Tracheal epithelial cell (primary cell): Measurements from ENCODE around the gene PRODH. TPM values are rescaled to one million over a fixed set of nuclear protein-coding genes. Genes with fewer than 3 reads are reported as not detected.

Experiments
- total RNA-seq: library from RNA; depleted of rRNA; stranded (reverse); fragments of >200 nt; gene quantifications from 2 replicates; pipeline ENCODE4 v1.2.1, GENCODE V29; 2014

Gene PRODH, protein sequence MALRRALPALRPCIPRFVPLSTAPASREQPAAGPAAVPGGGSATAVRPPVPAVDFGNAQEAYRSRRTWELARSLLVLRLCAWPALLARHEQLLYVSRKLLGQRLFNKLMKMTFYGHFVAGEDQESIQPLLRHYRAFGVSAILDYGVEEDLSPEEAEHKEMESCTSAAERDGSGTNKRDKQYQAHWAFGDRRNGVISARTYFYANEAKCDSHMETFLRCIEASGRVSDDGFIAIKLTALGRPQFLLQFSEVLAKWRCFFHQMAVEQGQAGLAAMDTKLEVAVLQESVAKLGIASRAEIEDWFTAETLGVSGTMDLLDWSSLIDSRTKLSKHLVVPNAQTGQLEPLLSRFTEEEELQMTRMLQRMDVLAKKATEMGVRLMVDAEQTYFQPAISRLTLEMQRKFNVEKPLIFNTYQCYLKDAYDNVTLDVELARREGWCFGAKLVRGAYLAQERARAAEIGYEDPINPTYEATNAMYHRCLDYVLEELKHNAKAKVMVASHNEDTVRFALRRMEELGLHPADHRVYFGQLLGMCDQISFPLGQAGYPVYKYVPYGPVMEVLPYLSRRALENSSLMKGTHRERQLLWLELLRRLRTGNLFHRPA
- 11.6 and 14.7 TPM in 2 replicates for total RNA-seq

DNA sequence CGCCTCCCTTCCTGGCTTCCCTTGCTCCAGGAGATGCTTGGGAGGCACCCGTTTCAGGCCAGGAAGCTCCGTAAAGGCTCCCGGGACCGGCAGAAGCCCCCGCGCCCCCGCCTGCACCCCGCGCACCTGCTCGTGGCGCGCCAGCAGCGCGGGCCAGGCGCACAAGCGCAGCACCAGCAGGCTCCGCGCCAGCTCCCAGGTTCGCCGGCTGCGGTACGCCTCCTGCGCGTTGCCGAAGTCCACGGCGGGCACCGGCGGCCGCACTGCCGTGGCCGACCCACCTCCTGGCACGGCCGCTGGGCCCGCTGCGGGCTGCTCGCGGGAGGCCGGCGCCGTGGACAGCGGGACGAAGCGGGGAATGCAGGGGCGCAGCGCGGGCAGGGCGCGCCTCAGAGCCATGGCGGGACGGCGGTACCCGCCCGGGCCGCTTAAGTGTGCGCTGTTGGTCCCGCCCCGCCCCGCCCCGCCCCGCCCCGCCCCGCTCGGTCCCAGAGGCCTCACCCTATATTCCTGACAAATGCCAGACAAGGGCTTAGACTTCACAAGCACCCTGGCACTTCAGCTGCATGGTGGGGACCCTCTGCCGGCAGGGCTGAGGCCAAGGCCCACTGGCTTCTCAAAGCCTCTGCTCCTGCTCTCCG lies at the start of gene PRODH:
Gene PRODH, minus strand, starts transcription at position 405 of the 641 bp plus-strand sequence. Its CDS starts 6 bp downstream, at position 399.

GRCh38 chr22:18905540-18906409 lies 30.3 kb downstream of the PRODH start, which contains the start of gene DGCR6:
DGCR6 (plus strand) TSS chr22:18906320; CDS start chr22:18906375, 55 bp downstream.

Other genes starting within 250 kb of the PRODH start
- 2.2 and 4.5 TPM in 2 replicates for gene DGCR6, start 30.0 kb downstream of the PRODH start, total RNA-seq
- gene DGCR2, start 186.1 kb upstream of the PRODH start, total RNA-seq, result 56.1 and 72.9 TPM in 2 replicates
- gene TSSK2, start 195.0 kb upstream of the PRODH start, total RNA-seq, result not detected in 2 replicates
- gene ESS2, start 208.4 kb upstream of the PRODH start, total RNA-seq, result 6.6 and 11.8 TPM in 2 replicates
- gene GSC2, start 214.0 kb upstream of the PRODH start, total RNA-seq, result not detected in 2 replicates
- 152 TPM in 2 replicates for gene SLC25A1, start 242.4 kb upstream of the PRODH start, total RNA-seq